ENCODE data around the gene KRT33A. TPM values are rescaled to one million over a fixed set of nuclear protein-coding genes. Genes with fewer than 3 reads are reported as not detected.
"Not testable (repeated sequence)": the region's sequence is repeated elsewhere in the genome, so short reads cannot be mapped to it uniquely, and the experiment has no call there.

Gene KRT33A
- total RNA-seq, result not detected in 2 replicates

- not testable (repeated sequence) for H3K4me3 ChIP-seq (ENCODE audit: low read depth, low read length); DNase-seq (ENCODE audit: low read depth)
These were observed at the start of gene KRT33A for GRCh38 chr17:41350381-41350878. TSS of gene KRT33A (minus strand) at chr17:41350828. CDS start at chr17:41350767, 61 bp downstream.

- TF ChIP-seq, protein P1, sequence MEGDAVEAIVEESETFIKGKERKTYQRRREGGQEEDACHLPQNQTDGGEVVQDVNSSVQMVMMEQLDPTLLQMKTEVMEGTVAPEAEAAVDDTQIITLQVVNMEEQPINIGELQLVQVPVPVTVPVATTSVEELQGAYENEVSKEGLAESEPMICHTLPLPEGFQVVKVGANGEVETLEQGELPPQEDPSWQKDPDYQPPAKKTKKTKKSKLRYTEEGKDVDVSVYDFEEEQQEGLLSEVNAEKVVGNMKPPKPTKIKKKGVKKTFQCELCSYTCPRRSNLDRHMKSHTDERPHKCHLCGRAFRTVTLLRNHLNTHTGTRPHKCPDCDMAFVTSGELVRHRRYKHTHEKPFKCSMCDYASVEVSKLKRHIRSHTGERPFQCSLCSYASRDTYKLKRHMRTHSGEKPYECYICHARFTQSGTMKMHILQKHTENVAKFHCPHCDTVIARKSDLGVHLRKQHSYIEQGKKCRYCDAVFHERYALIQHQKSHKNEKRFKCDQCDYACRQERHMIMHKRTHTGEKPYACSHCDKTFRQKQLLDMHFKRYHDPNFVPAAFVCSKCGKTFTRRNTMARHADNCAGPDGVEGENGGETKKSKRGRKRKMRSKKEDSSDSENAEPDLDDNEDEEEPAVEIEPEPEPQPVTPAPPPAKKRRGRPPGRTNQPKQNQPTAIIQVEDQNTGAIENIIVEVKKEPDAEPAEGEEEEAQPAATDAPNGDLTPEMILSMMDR (conservative IDR thresholded peaks at IDR 0.05; ENCODE audit: low read depth, low read length), result no peak
- no peak within 1 kb of the TSS for H3K4me3 ChIP-seq (ENCODE audit: low read depth, low read length)
- DNase-seq (ENCODE audit: low read depth), result no peak
These were observed 46.5 kb upstream of the KRT33A start, which contains the start of gene KRT31 for GRCh38 chr17:41396996-41397660. TSS of gene KRT31 (minus strand) at chr17:41397608. CDS start at chr17:41397539, 69 bp downstream.

DNA sequence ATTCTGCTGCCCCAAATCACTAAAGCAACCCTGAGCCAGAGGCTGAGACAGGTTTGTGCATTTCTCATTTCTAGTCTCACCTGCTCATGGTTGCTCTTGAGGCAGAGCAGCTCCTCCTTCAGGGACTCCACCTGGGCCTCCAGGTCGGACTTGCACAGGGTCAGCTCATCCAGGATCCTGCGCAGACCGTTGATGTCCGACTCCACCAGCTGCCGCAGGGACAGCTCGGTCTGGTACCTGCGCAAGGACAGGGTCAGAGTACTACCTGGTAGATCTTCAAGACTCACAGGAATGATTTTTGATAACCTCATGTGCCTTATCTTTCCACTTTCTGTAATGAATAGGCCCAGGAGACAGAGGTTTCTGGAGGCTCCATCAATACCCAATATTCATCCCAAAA is 45.7 kb upstream of the KRT33A start:
- TF ChIP-seq, protein P1 (conservative IDR thresholded peaks at IDR 0.05; ENCODE audit: low read depth, low read length), result no peak
- no peak overlapping the region for H3K4me3 ChIP-seq (ENCODE audit: low read depth, low read length)
- DNase-seq (ENCODE audit: low read depth), result no peak

- DNase-seq (ENCODE audit: low read depth), result no peak
- no peak overlapping the region for H3K4me3 ChIP-seq (ENCODE audit: low read depth, low read length)
- TF ChIP-seq, protein P1 (conservative IDR thresholded peaks at IDR 0.05; ENCODE audit: low read depth, low read length), result no peak
These were observed 45.0 kb upstream of the KRT33A start for GRCh38 chr17:41395611-41396010.

GRCh38 chr17:41395044-41395443 is 44.4 kb upstream of the KRT33A start:
- not testable (repeated sequence) for DNase-seq (ENCODE audit: low read depth); H3K4me3 ChIP-seq (ENCODE audit: low read depth, low read length)

DNA sequence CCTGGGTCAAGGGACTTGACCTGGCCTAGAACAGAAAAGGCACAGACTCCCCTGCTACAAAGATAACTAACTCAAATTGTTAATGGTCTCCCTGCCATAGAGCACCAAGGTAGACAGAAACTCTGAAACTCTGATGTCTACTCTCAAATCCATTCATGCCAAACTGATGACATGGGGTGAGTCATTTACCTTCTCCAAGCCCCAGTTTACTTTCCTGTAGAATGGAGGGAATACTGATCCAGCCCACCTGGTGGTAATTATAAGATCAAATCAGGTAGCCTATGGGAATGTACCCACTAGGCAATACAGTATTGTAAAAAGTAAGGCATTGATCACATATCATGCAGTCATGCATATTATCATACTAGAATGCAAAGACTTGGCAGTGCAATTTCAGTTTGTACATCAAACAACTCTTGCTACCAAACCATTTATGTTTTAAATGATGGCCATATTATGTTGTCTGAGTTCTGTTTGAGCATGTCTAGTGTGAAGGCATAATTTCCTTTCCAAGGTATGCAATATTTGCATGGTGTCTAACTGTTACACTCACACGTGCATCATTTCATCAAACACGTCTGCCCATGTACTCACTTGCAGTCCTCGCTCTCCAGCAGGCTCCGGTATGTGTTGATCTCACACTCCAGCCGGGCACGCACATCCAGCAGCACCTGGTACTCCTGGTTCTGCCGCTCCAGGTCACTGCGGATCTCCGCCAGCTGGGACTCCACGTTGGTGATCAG is 43.8 kb upstream of the KRT33A start:
- DNase-seq (ENCODE audit: low read depth), result no peak
- TF ChIP-seq, protein P1 (conservative IDR thresholded peaks at IDR 0.05; ENCODE audit: low read depth, low read length), result no peak
- H3K4me3 ChIP-seq (ENCODE audit: low read depth, low read length), result no peak overlapping the region

GRCh38 chr17:41393826-41394225 is 43.2 kb upstream of the KRT33A start:
- TF ChIP-seq, protein P1 (conservative IDR thresholded peaks at IDR 0.05; ENCODE audit: low read depth, low read length), result no peak
- no peak overlapping the region for H3K4me3 ChIP-seq (ENCODE audit: low read depth, low read length)
- DNase-seq (ENCODE audit: low read depth), result no peak

DNA sequence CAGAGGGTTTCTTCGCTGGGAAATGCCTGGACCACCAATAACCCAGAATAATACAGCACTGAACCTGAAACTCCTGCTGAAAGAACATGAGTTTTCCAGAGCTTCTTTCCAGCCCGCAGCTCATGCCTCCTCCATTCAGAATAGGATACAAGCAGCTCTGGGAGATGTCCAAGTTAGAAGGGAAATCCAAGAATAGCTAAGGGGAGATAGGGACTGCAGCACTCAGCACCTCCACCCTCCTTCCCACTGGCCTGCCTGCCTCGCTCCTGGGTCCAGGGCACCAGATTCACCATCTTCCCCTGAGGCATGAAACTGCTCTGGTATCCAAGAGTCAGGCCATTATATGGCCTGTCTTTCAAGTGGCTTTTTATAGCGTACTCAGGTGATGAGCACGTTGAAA is 42.7 kb upstream of the KRT33A start:
- DNase-seq (ENCODE audit: low read depth), result no peak
- no peak overlapping the region for H3K4me3 ChIP-seq (ENCODE audit: low read depth, low read length)
- TF ChIP-seq, protein P1 (conservative IDR thresholded peaks at IDR 0.05; ENCODE audit: low read depth, low read length), result no peak
